Prostate gland (tissue), 2 donors: ENCODE data around the gene SH3TC1. TPM values are rescaled to one million over a fixed set of nuclear protein-coding genes. Genes with fewer than 3 reads are reported as not detected.

Experiments
- DNase-seq: peaks from one replicate; pipeline ENCODE4 v3.0.0-alpha.2; 2019; ENCODE audit warnings: low spot score
- H3K27ac ChIP-seq, 2 donors: fragments of 200-600 bp; sonication (generic); 2 replicates each; pipeline ENCODE4 v1.5.1; 2017 to 2019
- H3K27me3 ChIP-seq: fragments of 200-600 bp; sonication (generic); replicated peaks from 2 replicates; pipeline ENCODE4 v1.5.1; 2019; ENCODE audit not compliant: insufficient read depth
- H3K36me3 ChIP-seq, 2 donors: fragments of 200-600 bp; sonication (generic); 1 replicate in 1 of 2; 2 replicates in 1 of 2; pipeline versions ENCODE4 v1.5.1 to v1.8.1; 2017 to 2019
- H3K4me1 ChIP-seq: fragments of 200-600 bp; sonication (generic); replicated peaks from 2 replicates; pipeline ENCODE4 v1.5.1; 2019
- H3K4me3 ChIP-seq, 2 donors: fragments of 200-600 bp; sonication (generic); 2 replicates each; pipeline ENCODE4 v1.5.1; 2017 to 2019
- H3K9me3 ChIP-seq: fragments of 200-600 bp; sonication (generic); 2 replicates; pipeline ENCODE4 v1.5.1; 2017
- POLR2A ChIP-seq: fragments of 450-650 bp; IDR thresholded peaks from one replicate; pipeline ENCODE4 v1.6.1; 2016; ENCODE audit warnings: antibody characterized with exemption, mild to moderate bottlenecking
- POLR2AphosphoS5 ChIP-seq: sonication (generic); formaldehyde crosslinking; IDR thresholded peaks from one replicate; pipeline ENCODE4 v1.6.1; 2017; ENCODE audit warnings: antibody characterized with exemption
- WGBS: methylation state at CpG from one replicate; pipeline ENCODE4 v1.1.5; 2018; 5-methylcytosine and 5-hydroxymethylcytosine counted together
- intact Hi-C: fragments of 100-400 bp; cut with DNase I; formaldehyde crosslinking; loops from one replicate; pipeline ENCODE4 v1.14.2; 2022
- total RNA-seq, 2 donors: library from RNA; depleted of rRNA; stranded (reverse); fragments of >200 nt; gene quantifications; one replicate each; pipeline ENCODE4 v1.1.0, GENCODE V29; 2016
- TF ChIP-seq, protein P1 (sequence below), 4 experiments: fragments of 200-600 bp in 2 of 4; fragments of 450-650 bp in 2 of 4; sonication (generic) in 2 of 4; IDR thresholded peaks; 1 replicate in 3 of 4; 2 replicates in 1 of 4; pipeline ENCODE4 v1.5.1; 2016 to 2019; ENCODE audit warnings: antibody characterized with exemption in 4 of 4, mild to moderate bottlenecking in 2 of 4, moderate library complexity in 2 of 4

Gene SH3TC1
- total RNA-seq, 2 donors from 2014 or later: 22.4 to 37.5 TPM

DNA sequence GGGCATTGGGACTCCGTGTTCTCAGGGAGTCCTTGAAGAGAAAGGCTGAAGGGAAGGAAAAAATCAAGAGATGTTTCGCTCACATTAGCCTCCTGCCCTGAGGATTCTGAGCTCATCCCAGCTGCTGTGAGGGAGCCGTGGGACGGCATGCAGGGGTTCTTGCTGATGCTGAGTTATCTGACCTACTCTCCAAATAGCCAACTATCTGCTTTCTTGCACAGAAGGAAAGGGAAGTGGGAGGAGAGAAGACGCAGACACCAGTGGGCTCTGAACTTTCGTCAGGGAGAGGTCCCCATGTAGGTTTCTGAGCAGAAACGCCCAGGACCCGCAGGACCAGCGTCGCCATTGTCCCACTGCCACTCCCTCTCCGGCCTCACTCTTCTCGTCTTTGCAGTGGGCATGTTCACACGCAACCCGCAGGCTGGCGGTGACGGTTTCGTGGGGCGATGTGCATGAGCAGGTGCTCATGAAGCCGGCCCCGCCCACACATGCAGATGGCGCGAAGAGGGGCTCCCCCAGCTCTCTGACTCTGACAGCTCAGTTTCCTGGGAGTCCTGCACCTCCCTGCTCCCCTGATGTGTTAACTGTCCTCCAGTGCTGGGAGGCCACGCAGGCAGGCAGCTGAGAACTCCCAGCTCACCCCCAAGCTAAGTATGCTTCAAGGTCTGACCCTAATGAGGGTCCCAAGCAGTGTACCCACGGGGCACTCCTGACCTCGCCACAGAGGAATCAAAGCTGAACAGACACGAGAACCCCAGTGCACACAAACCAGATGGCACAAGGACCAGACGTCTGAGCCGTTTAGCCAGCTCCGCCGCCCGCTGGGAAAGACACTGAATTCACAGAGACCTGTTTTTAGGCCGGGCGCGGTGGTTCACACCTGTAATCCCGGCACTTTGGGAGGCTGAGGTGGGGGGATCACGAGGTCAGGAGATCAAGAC is 26.8 kb upstream of the SH3TC1 start:
- Histone ChIP-seq H3K27me3 (no peaks in the 10 kb centered on the region), H3K27ac (no peak overlapping the region), H3K9me3 (no peaks in the 10 kb centered on the region), H3K36me3 (no peaks in the 10 kb centered on the region), H3K4me3 (no peak overlapping the region), H3K4me1 (no peaks in the 10 kb centered on the region)
- intact Hi-C loops: loop anchor here (10.0 kb wide), 1 partner anchor 233 kb away; no protein-coding TSS in a partner anchor
- TF ChIP-seq, protein P1, sequence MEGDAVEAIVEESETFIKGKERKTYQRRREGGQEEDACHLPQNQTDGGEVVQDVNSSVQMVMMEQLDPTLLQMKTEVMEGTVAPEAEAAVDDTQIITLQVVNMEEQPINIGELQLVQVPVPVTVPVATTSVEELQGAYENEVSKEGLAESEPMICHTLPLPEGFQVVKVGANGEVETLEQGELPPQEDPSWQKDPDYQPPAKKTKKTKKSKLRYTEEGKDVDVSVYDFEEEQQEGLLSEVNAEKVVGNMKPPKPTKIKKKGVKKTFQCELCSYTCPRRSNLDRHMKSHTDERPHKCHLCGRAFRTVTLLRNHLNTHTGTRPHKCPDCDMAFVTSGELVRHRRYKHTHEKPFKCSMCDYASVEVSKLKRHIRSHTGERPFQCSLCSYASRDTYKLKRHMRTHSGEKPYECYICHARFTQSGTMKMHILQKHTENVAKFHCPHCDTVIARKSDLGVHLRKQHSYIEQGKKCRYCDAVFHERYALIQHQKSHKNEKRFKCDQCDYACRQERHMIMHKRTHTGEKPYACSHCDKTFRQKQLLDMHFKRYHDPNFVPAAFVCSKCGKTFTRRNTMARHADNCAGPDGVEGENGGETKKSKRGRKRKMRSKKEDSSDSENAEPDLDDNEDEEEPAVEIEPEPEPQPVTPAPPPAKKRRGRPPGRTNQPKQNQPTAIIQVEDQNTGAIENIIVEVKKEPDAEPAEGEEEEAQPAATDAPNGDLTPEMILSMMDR (IDR thresholded peaks at IDR 0.05): no peak
- TF ChIP-seq POLR2A (no peak), POLR2AphosphoS5 (no peak)
- no peak for DNase-seq
- 82% methylated on average over 36 of the region's 36 CpGs for WGBS

DNA sequence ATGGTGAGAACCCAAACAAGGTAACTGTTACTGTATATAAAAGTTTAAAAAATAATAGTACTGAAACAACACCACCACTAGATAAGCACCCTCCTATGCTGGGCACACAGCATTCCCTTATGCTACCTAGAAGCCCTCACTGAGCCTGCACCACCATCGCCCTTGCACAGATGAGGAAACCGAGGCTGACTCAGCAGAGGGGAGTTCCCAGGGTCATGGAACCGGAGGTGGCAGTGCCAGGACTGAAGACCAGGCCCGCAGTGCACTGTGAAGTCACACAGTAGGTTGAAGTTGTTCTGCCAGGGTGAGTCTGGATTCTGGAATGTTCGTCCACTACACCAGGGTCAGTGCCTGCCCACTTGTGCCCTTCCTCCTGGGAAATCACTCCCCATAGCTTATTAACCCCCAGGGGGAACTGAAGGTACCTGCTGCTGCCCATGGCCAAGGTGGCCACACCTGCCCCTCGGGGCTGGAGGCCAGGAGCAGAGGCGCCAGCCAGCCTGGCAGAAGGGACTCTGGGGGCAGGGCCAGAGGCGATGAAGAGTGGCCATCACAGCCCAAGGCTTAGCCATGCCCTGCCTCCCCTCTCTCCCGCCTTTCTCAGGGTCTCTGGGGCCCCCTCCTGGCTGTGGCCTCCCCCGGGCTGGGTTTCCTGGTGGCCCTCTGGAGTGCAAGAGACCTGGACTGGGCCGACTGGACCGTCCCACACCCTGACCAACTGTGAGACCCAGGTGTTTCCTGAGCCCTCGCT is 25.4 kb upstream of the SH3TC1 start:
- Histone ChIP-seq H3K27ac (no peak overlapping the region), H3K9me3 (no peaks in the 10 kb centered on the region), H3K4me1 (no peaks in the 10 kb centered on the region), H3K36me3 (no peaks in the 10 kb centered on the region), H3K4me3 (no peak overlapping the region), H3K27me3 (no peaks in the 10 kb centered on the region)
- intact Hi-C loops: loop anchor here (10.0 kb wide), 1 partner anchor 231 kb away; no protein-coding TSS in a partner anchor
- 87% methylated on average over 13 of the region's 13 CpGs for WGBS
- no peak for TF ChIP-seq POLR2AphosphoS5
- TF ChIP-seq POLR2A: no peak
- TF ChIP-seq, protein P1 (IDR thresholded peaks at IDR 0.05): no peak
- no peak for DNase-seq

DNA sequence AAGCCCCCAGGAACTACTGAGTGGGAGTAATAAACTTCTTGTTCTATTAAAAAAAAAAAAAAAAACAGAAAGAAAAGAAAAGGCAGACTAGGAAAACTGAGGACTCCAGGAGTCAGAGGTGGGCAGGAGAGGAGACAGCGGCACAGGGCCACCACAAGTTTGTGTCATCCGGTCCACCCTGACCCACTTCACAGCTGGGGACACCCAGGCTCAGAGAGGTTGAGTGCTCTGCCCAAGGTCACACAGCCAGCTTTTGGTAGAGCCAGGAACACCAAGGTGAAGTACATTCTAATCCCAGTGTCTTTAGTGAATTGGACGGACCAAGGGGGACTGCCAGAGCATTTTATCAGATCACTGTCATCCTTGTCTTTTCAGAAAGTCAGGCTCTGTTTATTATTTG is 24.1 kb upstream of the SH3TC1 start:
- Histone ChIP-seq H3K27ac (no peak overlapping the region), H3K4me1 (no peaks in the 10 kb centered on the region), H3K9me3 (no peaks in the 10 kb centered on the region), H3K27me3 (no peaks in the 10 kb centered on the region), H3K4me3 (no peak overlapping the region), H3K36me3 (no peaks in the 10 kb centered on the region)
- no peak for DNase-seq
- WGBS: 83% methylated on average over 3 of the region's 3 CpGs
- intact Hi-C loops: loop anchor here (10.0 kb wide), 1 partner anchor 230 kb away; no protein-coding TSS in a partner anchor
- TF ChIP-seq, protein P1 (IDR thresholded peaks at IDR 0.05): no peak
- TF ChIP-seq POLR2AphosphoS5: no peak
- TF ChIP-seq POLR2A: no peak

DNA sequence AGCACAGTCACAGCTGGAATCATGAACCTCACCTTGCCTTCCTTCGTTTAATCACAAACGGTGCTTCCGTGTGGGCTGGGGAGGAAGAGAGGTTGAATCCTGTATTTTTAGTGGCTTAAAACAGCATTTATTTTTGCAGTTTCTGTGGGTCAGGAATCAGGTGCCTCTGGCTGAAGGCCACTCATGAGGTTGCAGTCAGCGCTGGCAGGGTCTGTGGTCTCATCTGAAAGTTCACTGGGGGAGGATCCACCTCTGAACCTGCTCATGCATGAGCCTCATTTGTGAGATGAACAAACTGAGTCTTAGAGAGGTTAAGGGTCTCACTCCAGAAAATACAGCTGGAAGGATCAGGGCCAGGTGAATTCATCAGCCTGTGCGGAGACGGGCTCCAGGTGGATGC is 23.4 kb upstream of the SH3TC1 start:
- TF ChIP-seq POLR2AphosphoS5: no peak
- no peak for TF ChIP-seq POLR2A
- TF ChIP-seq, protein P1 (IDR thresholded peaks at IDR 0.05): no peak
- no peaks in the 10 kb centered on the region for H3K27me3 ChIP-seq
- no peak for DNase-seq
- WGBS: 86% methylated on average over 6 of the region's 6 CpGs
- no peaks in the 10 kb centered on the region for H3K9me3 ChIP-seq
- no peaks in the 10 kb centered on the region for H3K36me3 ChIP-seq
- H3K4me3 ChIP-seq: no peak overlapping the region
- no peaks in the 10 kb centered on the region for H3K4me1 ChIP-seq
- H3K27ac ChIP-seq: no peak overlapping the region
- intact Hi-C loops: loop anchor here (10.0 kb wide), 1 partner anchor 229 kb away; no protein-coding TSS in a partner anchor
